Measurements from ENCODE around the gene MT4. TPM values are rescaled to one million over a fixed set of nuclear protein-coding genes. Genes with fewer than 3 reads are reported as not detected.

MT4 gene
- total and polyA plus RNA-seq, 2 donors (not counting 3 experiments of a cell fraction or from before 2014, with no cell fraction given), result not detected

DNA sequence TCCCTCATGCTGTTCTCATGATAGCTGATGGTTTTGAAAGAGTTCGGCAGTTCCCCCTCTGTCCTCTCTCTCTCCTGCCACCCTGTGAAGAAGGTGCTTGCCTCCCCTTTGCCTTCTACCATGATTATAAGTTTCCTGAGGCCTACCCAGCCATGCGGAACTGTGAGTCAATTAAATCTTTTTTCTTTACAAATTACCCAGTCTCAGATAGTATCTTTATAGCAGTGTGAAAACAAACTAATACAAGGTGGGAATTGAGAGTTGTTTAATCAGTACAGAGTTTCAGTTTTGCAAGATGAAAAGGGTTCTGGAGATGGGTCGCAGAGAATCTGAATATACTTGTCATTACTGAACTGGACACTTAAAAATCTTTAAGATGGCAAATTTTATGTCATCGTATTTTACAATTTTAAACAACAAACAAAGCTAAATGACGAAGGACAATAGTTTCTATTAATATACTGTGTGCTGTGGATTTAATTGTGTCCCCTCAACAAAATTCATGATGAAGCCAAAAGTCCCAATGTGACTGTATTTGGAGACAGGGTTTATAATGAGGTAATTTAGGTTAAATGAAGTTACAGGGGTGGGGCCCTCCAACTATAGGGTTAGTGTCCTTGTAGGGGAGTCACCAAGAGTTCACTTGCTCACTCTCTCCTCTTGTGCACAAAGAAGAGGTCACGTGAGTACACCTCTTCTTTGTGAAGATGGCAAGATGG is 28.9 kb downstream of the MT4 start:
- no peak overlapping the region for H2AFZ ChIP-seq (ENCODE audit: low read depth, low read length)
- H3K9ac ChIP-seq (replicated peaks; ENCODE audit: extremely low read depth, insufficient read depth, low read length), result no peak overlapping the region
- dilution Hi-C loops (cut with MboI; ENCODE audit: extremely low pct_ligation_motif_present, low sequenced_read_pairs) (no loop called here), intact Hi-C loops (cut with micrococcal nuclease) (no loop called here)
- DNase-seq (ENCODE audit: low read depth, low spot score) (no peak), FAIRE-seq (no peak)
- ChIA-PET CTCF (interaction anchor here (2.8 kb wide), 1 partner anchor 17 kb away, joined by 17 read pairs; no protein-coding TSS in a partner anchor), POLR2A (no interaction called here)
- H3K27me3 ChIP-seq (ENCODE audit: control insufficient read depth in 2 of 2, insufficient read depth in 2 of 2, low read length in 2 of 2), result peaks cover 11 to 17% of the 10 kb centered on the region in 2 experiments
- no peaks in the 10 kb centered on the region for H3K36me3 ChIP-seq (ENCODE audit: control insufficient read depth in 2 of 2, extremely low read depth in 1 of 2, insufficient read depth in 2 of 2, low read length in 2 of 2)
- H3K9me1 ChIP-seq (replicated peaks; ENCODE audit: control insufficient read depth, extremely low read depth, insufficient read depth, low read length), result no peaks in the 10 kb centered on the region
- no peak for TF ChIP-seq FOS (IDR thresholded peaks at IDR 0.05; ENCODE audit: borderline replicate concordance, insufficient read depth, low read length)
- no peak for TF ChIP-seq GATA2 (IDR thresholded peaks at IDR 0.05; ENCODE audit: insufficient read depth, insufficient read length, low read depth, low read length)
- no peak for TF ChIP-seq MYC (IDR thresholded peaks at IDR 0.05; ENCODE audit: low read depth, low read length)
- TF ChIP-seq POLR2A (IDR thresholded peaks at IDR 0.05; ENCODE audit: low read depth, low read length), result no peak
- TF ChIP-seq, protein P1, sequence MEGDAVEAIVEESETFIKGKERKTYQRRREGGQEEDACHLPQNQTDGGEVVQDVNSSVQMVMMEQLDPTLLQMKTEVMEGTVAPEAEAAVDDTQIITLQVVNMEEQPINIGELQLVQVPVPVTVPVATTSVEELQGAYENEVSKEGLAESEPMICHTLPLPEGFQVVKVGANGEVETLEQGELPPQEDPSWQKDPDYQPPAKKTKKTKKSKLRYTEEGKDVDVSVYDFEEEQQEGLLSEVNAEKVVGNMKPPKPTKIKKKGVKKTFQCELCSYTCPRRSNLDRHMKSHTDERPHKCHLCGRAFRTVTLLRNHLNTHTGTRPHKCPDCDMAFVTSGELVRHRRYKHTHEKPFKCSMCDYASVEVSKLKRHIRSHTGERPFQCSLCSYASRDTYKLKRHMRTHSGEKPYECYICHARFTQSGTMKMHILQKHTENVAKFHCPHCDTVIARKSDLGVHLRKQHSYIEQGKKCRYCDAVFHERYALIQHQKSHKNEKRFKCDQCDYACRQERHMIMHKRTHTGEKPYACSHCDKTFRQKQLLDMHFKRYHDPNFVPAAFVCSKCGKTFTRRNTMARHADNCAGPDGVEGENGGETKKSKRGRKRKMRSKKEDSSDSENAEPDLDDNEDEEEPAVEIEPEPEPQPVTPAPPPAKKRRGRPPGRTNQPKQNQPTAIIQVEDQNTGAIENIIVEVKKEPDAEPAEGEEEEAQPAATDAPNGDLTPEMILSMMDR (IDR thresholded peaks at IDR 0.05; ENCODE audit: extremely low read depth in 1 of 2, insufficient read depth in 1 of 2, low read depth in 1 of 2, low read length in 2 of 2), result no peak
- TF ChIP-seq EZH2 (IDR thresholded peaks at IDR 0.05; ENCODE audit: borderline replicate concordance, low read depth, low read length, severe bottlenecking), result no peak
- TF ChIP-seq, protein P2, sequence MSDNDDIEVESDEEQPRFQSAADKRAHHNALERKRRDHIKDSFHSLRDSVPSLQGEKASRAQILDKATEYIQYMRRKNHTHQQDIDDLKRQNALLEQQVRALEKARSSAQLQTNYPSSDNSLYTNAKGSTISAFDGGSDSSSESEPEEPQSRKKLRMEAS (IDR thresholded peaks at IDR 0.05; ENCODE audit: insufficient read depth, insufficient read length), result no peak
- TF ChIP-seq JUN (IDR thresholded peaks at IDR 0.05; ENCODE audit: borderline replicate concordance, insufficient read depth, insufficient read length, low read depth), result no peak
- no peak for TF ChIP-seq POLR2AphosphoS5 (IDR thresholded peaks at IDR 0.05; ENCODE audit: insufficient read depth, low read depth, low read length)
- H3K27ac ChIP-seq (ENCODE audit: insufficient read depth, low read depth, low read length), result no peak overlapping the region
- H3K79me2 ChIP-seq (ENCODE audit: control insufficient read depth, insufficient read depth, low read length), result no peaks in the 10 kb centered on the region
- H3K4me2 ChIP-seq (ENCODE audit: insufficient read depth, low read length), result no peak overlapping the region
- H3K4me3 ChIP-seq (replicated peaks in 1 of 3; ENCODE audit: insufficient read depth in 1 of 3, low read depth in 1 of 3, low read length in 3 of 3), result no peak overlapping the region
- no peaks in the 10 kb centered on the region for H3K9me3 ChIP-seq (replicated peaks; ENCODE audit: control insufficient read depth, insufficient read depth, low read length)
- no TSS peak for BruUV-seq (replicated peaks)
- no peaks in the 10 kb centered on the region for H4K20me1 ChIP-seq (replicated peaks; ENCODE audit: control insufficient read depth, extremely low read depth, insufficient read depth, low read length)
- H3K4me1 ChIP-seq (ENCODE audit: control insufficient read depth, extremely low read depth, insufficient read depth, low read length), result no peaks in the 10 kb centered on the region

Data from endothelial cell of umbilical vein (primary cell).